Measurements from ENCODE around the gene TBXAS1.

Gene TBXAS1

DNA sequence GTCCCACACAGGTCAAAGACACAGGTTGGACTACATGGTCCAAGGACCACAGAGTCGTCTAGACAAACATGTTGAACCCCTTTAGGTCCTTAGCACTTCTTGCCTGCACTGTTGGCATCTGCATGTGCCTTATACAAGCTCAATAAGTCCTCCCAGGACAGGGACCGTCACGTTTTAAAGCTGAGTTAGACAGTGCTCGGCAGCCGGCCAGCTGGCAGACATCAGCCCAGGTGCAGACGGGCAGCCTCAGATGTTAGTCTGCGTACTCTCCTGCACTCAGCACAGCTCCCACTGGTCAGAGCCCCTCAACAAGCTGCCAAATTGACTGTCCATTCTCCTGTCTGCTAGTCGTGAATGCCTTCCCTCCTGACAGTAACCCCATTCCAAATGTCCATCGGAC is 198.8 kb downstream of the TBXAS1 start:
- Histone ChIP-seq H3K4me3 (no peak overlapping the region), H3K27ac (no peak overlapping the region)
- no peak for DNase-seq (ENCODE audit: low spot score)
- TF ChIP-seq, protein P1, sequence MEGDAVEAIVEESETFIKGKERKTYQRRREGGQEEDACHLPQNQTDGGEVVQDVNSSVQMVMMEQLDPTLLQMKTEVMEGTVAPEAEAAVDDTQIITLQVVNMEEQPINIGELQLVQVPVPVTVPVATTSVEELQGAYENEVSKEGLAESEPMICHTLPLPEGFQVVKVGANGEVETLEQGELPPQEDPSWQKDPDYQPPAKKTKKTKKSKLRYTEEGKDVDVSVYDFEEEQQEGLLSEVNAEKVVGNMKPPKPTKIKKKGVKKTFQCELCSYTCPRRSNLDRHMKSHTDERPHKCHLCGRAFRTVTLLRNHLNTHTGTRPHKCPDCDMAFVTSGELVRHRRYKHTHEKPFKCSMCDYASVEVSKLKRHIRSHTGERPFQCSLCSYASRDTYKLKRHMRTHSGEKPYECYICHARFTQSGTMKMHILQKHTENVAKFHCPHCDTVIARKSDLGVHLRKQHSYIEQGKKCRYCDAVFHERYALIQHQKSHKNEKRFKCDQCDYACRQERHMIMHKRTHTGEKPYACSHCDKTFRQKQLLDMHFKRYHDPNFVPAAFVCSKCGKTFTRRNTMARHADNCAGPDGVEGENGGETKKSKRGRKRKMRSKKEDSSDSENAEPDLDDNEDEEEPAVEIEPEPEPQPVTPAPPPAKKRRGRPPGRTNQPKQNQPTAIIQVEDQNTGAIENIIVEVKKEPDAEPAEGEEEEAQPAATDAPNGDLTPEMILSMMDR (IDR thresholded peaks at IDR 0.05), result no peak

DNA sequence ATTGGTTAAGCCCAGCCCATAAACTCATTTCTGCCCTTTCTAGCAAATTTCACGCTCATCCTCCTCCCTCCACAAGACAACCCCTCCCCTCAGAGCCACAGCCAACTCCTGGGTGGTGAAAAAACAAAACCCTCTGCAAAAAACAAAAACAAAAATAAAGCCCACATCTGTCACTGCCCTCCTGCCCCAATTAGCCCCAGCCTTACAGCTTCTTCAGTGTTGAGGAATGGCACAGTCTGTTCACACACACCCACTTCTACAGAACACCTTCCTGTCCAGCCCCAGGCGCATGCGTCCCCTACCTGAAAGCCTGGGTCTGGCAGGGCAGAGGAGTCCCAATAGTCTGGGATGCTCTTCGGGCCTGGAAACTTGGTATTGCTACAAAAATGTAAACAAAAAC is 199.2 kb downstream of the TBXAS1 start:
- Histone ChIP-seq H3K4me3 (no peak overlapping the region), H3K27ac (no peak overlapping the region)
- no peak for DNase-seq (ENCODE audit: low spot score)
- TF ChIP-seq, protein P1 (IDR thresholded peaks at IDR 0.05), result no peak

DNA sequence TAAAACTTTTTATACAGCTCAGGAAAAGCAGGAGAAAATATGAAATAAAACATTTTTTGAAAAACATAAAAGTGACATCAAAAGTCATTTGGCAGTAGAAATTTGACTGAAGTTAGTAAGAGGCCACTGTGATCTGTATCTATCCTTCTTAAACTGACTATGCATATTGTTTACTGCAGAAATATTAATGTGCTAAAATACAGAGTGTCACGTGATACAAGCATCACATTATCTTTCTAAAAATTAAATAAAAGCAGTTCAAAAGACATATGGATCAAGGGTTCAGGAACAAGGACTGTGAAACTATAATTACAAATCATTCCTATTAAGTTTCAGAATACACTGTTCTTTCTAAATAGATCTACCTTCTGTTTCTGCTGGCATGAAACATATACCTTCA is 200.0 kb downstream of the TBXAS1 start:
- TF ChIP-seq, protein P1 (IDR thresholded peaks at IDR 0.05), result no peak
- Histone ChIP-seq H3K27ac (no peak overlapping the region), H3K4me3 (no peak overlapping the region)
- no peak for DNase-seq (ENCODE audit: low spot score)

DNA sequence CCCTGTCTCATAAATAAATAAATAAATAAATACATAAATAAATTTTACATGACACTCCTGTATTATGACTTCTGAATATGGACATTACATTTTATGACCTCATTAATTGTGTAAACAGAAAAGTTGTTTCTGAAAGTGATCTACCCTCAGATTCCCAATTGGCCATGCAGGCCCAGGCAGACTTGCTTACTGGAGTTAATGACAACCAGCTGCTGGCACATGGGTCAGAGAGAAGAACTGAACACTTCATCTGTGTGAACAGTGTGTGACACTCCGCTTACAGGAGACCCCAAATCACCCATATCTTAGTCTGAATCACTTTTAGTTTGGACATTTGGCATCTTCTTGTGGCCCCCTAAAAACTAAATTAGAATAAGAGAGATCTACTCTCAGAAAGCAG is 202.3 kb downstream of the TBXAS1 start:
- TF ChIP-seq, protein P1 (IDR thresholded peaks at IDR 0.05), result no peak
- no peak overlapping the region for H3K27ac ChIP-seq
- no peak for DNase-seq (ENCODE audit: low spot score)
- no peak overlapping the region for H3K4me3 ChIP-seq

DNA sequence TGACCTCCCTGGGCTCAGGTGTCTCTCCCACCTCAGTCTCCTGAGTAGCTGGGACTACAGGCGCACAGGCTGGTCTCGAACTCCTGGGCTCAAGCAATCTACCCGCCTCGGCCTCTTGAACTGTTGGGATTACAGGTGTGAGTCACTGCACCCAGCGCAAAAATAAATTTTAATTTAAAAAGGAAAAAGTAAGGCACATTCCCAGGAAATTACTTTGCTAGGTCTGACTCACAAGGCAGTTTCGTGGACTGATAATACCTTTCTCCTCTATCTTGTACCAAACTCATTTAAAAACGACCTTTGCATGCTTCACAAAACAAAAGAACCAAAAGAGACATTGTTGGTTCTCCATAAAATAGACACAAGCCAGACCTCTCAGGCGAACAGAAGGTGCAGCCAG is 204.0 kb downstream of the TBXAS1 start:
- no peak overlapping the region for H3K4me3 ChIP-seq
- DNase-seq (ENCODE audit: low spot score), result no peak
- H3K27ac ChIP-seq, result no peak overlapping the region
- TF ChIP-seq, protein P1 (IDR thresholded peaks at IDR 0.05), result no peak

DNA sequence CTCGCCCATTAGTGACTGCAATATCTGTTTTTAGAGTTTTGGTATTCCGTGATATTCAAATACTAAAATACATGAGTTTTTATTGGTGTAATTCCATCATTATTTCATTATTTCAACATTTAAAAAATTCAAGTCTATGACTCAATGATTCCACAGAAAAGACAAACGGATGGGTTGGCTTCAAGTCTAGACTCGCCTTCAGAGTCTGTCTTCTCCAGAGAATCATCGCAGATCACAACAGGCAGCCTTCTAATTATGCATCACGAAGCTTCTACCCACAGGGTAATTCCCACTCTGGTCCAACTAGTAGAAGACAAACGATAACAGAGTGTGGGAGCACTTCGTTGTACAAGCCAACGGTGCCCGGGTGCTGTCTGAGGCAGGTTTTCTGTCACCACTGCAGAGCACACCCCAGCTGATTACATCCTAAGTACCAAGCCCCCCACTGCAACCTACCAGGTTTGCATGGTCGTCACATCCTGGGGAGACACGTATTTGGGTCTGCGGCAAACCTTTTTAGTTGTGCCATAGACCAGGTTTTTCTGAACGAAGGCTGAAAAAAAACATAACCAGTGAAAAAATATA is 204.8 kb downstream of the TBXAS1 start:
- DNase-seq (ENCODE audit: low spot score), result no peak
- TF ChIP-seq, protein P1 (IDR thresholded peaks at IDR 0.05), result no peak
- no peak overlapping the region for H3K4me3 ChIP-seq
- H3K27ac ChIP-seq, result no peak overlapping the region

DNA sequence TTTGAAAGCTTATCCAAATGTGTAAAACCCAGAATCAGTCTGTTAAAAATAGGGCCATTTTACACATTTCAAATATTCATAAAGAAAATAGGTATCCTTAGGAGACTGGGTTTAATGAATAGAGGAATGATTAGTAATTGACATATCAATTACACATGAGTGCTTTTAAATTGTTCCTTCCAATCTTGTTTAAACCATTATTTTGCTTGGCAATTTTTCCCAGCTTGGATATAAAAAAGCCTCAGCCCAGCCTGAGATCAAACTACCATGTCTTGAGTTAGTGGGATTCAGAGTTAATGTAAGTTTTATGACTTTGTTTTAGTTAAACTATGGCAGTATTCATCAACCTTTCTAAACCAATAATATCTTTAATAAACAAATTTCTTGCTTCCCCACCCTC is 205.4 kb downstream of the TBXAS1 start:
- Histone ChIP-seq H3K27ac (no peak overlapping the region), H3K4me3 (no peak overlapping the region)
- TF ChIP-seq, protein P1 (IDR thresholded peaks at IDR 0.05), result no peak
- no peak for DNase-seq (ENCODE audit: low spot score)

Measured in coronary artery (tissue), 2 donors.